HFFc6 (cell line): ENCODE data around the gene PCDH12. TPM values are rescaled to one million over a fixed set of nuclear protein-coding genes. Genes with fewer than 3 reads are reported as not detected.

Source experiments
- DNase-seq: peaks from one replicate; pipeline ENCODE4 v3.0.0-alpha.2; 2018
- H3K27ac Mint-ChIP-seq: 2 replicates; pipeline ENCODE4 v1.8.0; 2020; ENCODE audit warnings: mild to moderate bottlenecking, mixed read lengths
- H3K27me3 Mint-ChIP-seq: 2 replicates; pipeline ENCODE4 v1.8.0; 2021; ENCODE audit warnings: mild to moderate bottlenecking, moderate library complexity, mixed read lengths; ENCODE audit not compliant: insufficient read depth
- H3K36me3 Mint-ChIP-seq: 2 replicates; pipeline ENCODE4 v1.8.0; 2021; ENCODE audit warnings: low read depth, mixed read lengths
- H3K4me1 Mint-ChIP-seq: 2 replicates; pipeline ENCODE4 v1.8.0; 2020; ENCODE audit warnings: low read depth, mixed read lengths
- H3K4me3 Mint-ChIP-seq: 2 replicates; pipeline ENCODE4 v1.8.0; 2020; ENCODE audit warnings: mild to moderate bottlenecking, moderate library complexity, mixed read lengths
- H3K9me3 Mint-ChIP-seq: 2 replicates; pipeline ENCODE4 v1.8.0; 2020; ENCODE audit warnings: mild to moderate bottlenecking, mixed read lengths
- CTCF ChIP-seq: fragments of 200-600 bp; sonication (generic); IDR thresholded peaks from 2 replicates; pipeline ENCODE4 v1.5.0; 2021; ENCODE audit warnings: antibody characterized with exemption, mild to moderate bottlenecking
- total RNA-seq, 6 experiments: library from RNA; stranded (reverse); fragmentation: NEBNext Ultra II Directional; extraction: Animal tissue kit (Norgen Biotek cat#: 25700); gene quantifications; 2 replicates in 1 of 6; 3 replicates in 5 of 6; pipeline ENCODE4 v1.2.3, GENCODE V29; 2021

The PCDH12 gene
- total RNA-seq, 6 experiments from 2014 or later = 0.02 to 0.71 (median 0.08) TPM; not detected in 2

GRCh38 chr5:141950207-141951005 is 7.6 kb downstream of the PCDH12 start:
- TF ChIP-seq CTCF = no peak
- no peak for DNase-seq
- H3K4me1 Mint-ChIP-seq = no peaks in the 10 kb centered on the region
- H3K27ac Mint-ChIP-seq = no peak overlapping the region
- H3K36me3 Mint-ChIP-seq = no peaks in the 10 kb centered on the region
- no peaks in the 10 kb centered on the region for H3K9me3 Mint-ChIP-seq
- H3K4me3 Mint-ChIP-seq = no peak overlapping the region
- H3K27me3 Mint-ChIP-seq = peaks cover 15% of the 10 kb centered on the region

- no peaks in the 10 kb centered on the region for H3K36me3 Mint-ChIP-seq
- no peak overlapping the region for H3K27ac Mint-ChIP-seq
- no peak overlapping the region for H3K4me3 Mint-ChIP-seq
- H3K27me3 Mint-ChIP-seq = peaks cover 18% of the 10 kb centered on the region
- no peak for DNase-seq
- no peak for TF ChIP-seq CTCF
- no peaks in the 10 kb centered on the region for H3K9me3 Mint-ChIP-seq
- no peaks in the 10 kb centered on the region for H3K4me1 Mint-ChIP-seq
These were observed 8.5 kb downstream of the PCDH12 start for GRCh38 chr5:141949511-141949910.

GRCh38 chr5:141948812-141949211 is 9.2 kb downstream of the PCDH12 start:
- H3K4me1 Mint-ChIP-seq = no peaks in the 10 kb centered on the region
- no peak for TF ChIP-seq CTCF
- H3K36me3 Mint-ChIP-seq = no peaks in the 10 kb centered on the region
- no peak overlapping the region for H3K27ac Mint-ChIP-seq
- no peaks in the 10 kb centered on the region for H3K9me3 Mint-ChIP-seq
- H3K27me3 Mint-ChIP-seq = peaks cover 18% of the 10 kb centered on the region
- H3K4me3 Mint-ChIP-seq = no peak overlapping the region
- no peak for DNase-seq

- Mint-ChIP-seq H3K27me3 (peaks cover 17% of the 10 kb centered on the region), H3K4me1 (peaks cover under 1% of the 10 kb centered on the region; the same call in 1 of the 2 replicates), H3K27ac (no peak overlapping the region), H3K9me3 (no peaks in the 10 kb centered on the region), H3K36me3 (no peaks in the 10 kb centered on the region), H3K4me3 (no peak overlapping the region)
- no peak for TF ChIP-seq CTCF
- no peak for DNase-seq
These were observed 10.7 kb downstream of the PCDH12 start for GRCh38 chr5:141947316-141947715.

GRCh38 chr5:141945511-141946051 is 12.4 kb downstream of the PCDH12 start:
- H3K4me3 Mint-ChIP-seq = no peak overlapping the region
- H3K27ac Mint-ChIP-seq = no peak overlapping the region
- DNase-seq = no peak
- no peak for TF ChIP-seq CTCF
- H3K4me1 Mint-ChIP-seq = peaks cover 17% of the 10 kb centered on the region
- no peaks in the 10 kb centered on the region for H3K9me3 Mint-ChIP-seq
- H3K27me3 Mint-ChIP-seq = peaks cover 9% of the 10 kb centered on the region
- 0 out of 2 replicates have a peak, but pooled peaks cover 4% of the 10 kb centered on the region for H3K36me3 Mint-ChIP-seq
